Nucleus accumbens (tissue), 56 donors: Measurements from ENCODE around the gene ADGRF5.

Experiments
- DNase-seq, 56 donors: peaks; one replicate each; lab custom pipeline; 2025; lab: John Stamatoyannopoulos, UW

ADGRF5 gene

DNA sequence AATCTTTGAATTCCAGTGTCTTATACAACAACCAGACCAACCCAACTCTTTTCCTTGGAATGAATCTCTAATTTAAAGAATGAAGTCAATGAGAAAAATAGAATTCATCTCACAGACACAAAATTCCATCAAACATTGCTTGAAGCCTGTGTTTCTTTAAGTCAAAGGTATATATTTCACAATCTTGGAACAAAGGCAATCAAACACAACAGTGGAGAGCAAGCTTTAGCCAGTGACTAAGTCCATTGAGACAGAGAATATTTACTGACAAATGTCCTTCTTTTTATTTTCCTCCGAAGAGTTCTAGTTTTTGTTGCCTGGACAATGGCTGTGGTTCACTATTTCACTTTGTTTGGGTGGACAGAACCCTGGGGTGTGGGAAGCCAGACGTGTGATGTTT, 92.8 kb downstream of the ADGRF5 start:
- DNase-seq: no peak

DNA sequence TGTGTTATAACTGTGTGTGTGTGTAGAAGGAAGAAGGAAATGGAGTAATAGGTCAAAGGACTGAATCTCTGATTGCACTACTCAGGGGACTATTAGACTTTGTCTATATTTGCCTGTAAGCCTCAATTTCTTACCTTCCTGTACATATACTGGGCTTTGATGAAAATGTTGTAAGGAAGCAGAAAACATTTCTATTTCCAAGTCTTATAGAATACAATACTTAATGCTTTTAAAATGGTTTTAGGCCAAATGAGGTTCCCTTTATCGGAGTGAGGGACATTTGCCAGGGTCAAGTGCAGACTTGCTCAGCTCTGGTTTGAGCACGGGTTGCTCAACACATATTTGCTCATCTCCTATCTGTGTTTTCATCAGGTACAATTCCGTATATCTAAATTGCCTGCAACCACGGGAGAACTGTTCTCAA, 100.3 kb downstream of the ADGRF5 start:
- no peak for DNase-seq

DNA sequence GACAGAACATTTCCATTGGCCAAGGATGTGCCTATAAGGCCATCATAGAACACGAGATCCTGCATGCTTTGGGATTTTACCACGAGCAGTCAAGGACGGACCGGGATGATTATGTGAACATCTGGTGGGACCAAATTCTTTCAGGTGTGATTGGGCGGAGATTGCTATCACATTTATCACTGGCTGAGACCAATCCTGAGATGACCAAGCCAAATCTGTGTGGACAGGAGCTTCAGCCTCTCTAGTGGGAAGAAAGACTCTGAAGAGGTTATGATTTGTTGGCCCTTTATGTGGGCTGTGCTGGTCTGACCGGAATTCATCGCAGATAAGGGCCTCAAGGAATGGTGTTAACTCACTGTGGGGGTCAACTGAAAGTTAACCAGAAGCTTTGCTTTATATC, 102.2 kb downstream of the ADGRF5 start:
- no peak for DNase-seq

DNA sequence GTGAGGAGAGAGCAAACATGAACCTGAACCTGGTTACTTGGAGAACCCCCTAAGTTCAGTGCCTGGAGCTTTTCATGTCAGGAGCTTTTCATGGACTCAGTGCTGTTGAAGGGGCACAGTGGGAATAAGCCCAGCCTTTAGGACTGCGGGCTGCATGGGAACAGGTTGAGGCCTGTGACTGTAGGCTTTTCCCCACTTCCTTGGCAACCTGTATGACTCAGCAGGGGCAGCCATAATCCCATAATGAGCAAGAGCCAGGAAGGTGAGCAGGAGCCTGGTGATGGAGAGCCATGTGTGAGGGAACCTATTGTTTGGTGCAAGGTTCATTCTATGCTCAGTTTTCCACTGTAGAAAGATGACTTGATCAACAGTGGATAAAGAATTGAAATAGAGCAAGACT, 105.1 kb downstream of the ADGRF5 start:
- DNase-seq: no peak

DNA sequence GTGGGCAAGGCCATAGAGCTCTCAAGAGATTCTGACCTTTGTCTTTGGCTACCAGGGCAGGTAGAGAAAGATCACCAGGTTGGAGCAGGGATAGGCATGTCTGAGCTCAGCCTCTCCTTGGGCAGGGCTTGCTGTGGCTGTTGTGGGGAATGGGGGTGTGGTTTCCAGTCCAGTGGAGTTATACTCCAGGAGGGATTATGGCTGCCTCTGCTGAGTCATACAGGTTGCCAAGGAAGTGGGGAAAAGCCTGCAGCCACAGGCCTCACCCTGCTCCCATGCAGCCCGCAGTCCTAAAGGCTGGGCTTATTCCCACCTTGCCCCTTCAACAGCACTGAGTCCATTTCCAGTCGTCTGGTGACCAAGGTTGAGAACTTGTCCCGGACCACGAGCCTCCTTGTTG, 106.6 kb downstream of the ADGRF5 start:
- no peak for DNase-seq

DNA sequence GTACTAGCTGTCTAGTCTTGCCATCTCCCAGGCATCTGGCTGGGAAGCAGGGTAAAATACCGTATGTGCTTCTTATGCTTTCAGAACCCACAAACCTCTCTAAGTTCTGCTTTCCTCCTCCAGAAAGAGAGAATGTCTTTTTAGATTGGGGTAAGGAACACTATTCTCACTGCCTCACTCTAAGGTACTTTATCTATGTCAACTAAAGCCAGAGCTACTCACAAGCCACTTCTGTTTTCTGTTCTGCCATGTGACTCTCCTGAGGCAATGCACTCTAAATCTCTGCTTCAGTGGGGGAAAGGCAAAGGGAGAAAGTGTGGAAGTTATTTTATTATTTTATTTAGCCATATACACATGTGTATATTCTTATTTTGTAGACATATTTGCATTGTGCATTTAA, 112.9 kb downstream of the ADGRF5 start:
- DNase-seq: no peak
